Adrenal gland (tissue), 12 donors: ENCODE results near the gene RAD23A. TPM values are rescaled to one million over a fixed set of nuclear protein-coding genes. Genes with fewer than 3 reads are reported as not detected.
A peak's percentile ranks its signal among the peaks of the same experiment; 100 is the strongest.
"Not testable (repeated sequence)": the region's sequence is repeated elsewhere in the genome, so short reads cannot be mapped to it uniquely, and the experiment has no call there.

Experiments
- DNase-seq, 7 donors: peaks; one replicate each; pipeline ENCODE4 v3.0.0-alpha.2; 2019 to 2020
- H3K27ac ChIP-seq, 5 donors: fragments of 200-600 bp; sonication (generic) in 4 of 5; 1 replicate in 3 of 5; 2 replicates in 2 of 5; pipeline versions ENCODE4 v1.5.1 to v1.8.0; 2016 to 2020; ENCODE audit warnings: mild to moderate bottlenecking in 1 of 5
- H3K27me3 ChIP-seq: fragments of 200-600 bp; 2 replicates; pipeline ENCODE4 v1.8.0; 2021
- H3K36me3 ChIP-seq, 2 donors: fragments of 200-600 bp; replicated peaks in 1 of 2; 1 replicate in 1 of 2; 2 replicates in 1 of 2; pipeline versions ENCODE4 v1.5.1 to v1.8.0; 2018 to 2022
- H3K4me1 ChIP-seq, 2 donors: fragments of 200-600 bp; replicated peaks in 1 of 2; 1 replicate in 1 of 2; 2 replicates in 1 of 2; pipeline versions ENCODE4 v1.5.1 to v1.8.0; 2018 to 2021
- H3K4me3 ChIP-seq, 4 donors: fragments of 200-600 bp; sonication (generic) in 3 of 4; one replicate each; pipeline ENCODE4 v1.5.1; 2016 to 2018
- H3K9me3 ChIP-seq, 3 donors: fragments of 200-600 bp; sonication (generic) in 1 of 3; replicated peaks in 1 of 3; 1 replicate in 2 of 3; 2 replicates in 1 of 3; pipeline versions ENCODE4 v1.5.1 to v1.8.0; 2016 to 2021
- CTCF ChIP-seq, 6 experiments: fragments of 450-650 bp in 4 of 6; fragments of 200-600 bp in 2 of 6; sonication (generic) in 1 of 6; IDR thresholded peaks; 1 replicate in 5 of 6; 2 replicates in 1 of 6; pipeline versions ENCODE4 v1.5.1 to v1.8.0; 2016 to 2021; ENCODE audit warnings: antibody characterized with exemption in 6 of 6, mild to moderate bottlenecking in 2 of 6, moderate library complexity in 1 of 6
- POLR2A ChIP-seq, 2 donors: fragments of 450-650 bp; IDR thresholded peaks; one replicate each; pipeline ENCODE4 v1.6.1; 2017; ENCODE audit warnings: antibody characterized with exemption in 2 of 2, mild to moderate bottlenecking in 2 of 2, moderate library complexity in 1 of 2
- WGBS, 4 donors: extraction: QIAGEN DNeasy Blood & Tissue Kit in 2 of 4; methylation state at CpG; one replicate each; pipeline versions ENCODE4 v1.1.5 to v1.1.7; 2013 to 2017; 5-methylcytosine and 5-hydroxymethylcytosine counted together
- intact Hi-C, 2 donors: fragments of 100-400 bp; cut with DNase I; formaldehyde crosslinking; loops; one replicate each; pipeline versions ENCODE4 v1.14.1 to v1.15.0; 2022 to 2023
- polyA plus RNA-seq, 3 donors: library from polyadenylated mRNA; stranded (reverse); fragments of 200-250 nt in 2 of 3; fragments of 350-450 nt in 1 of 3; fragmentation: Illumina TruSeq in 1 of 3; extraction: RNeasy Lipid Tissue Mini Kit (QIAGEN cat#74804) in 1 of 3; gene quantifications; one replicate each; pipeline ENCODE4 v1.2.3, GENCODE V29; 2013 to 2014
- total RNA-seq, 9 donors: library from RNA; depleted of rRNA in 4 of 9; stranded (reverse); fragments of >200 nt in 4 of 9; fragments of 120-200 nt in 1 of 9; fragmentation: NEBNext Ultra II Directional in 1 of 9; extraction: Animal tissue kit (Norgen Biotek cat#: 25700) in 1 of 9; gene quantifications; one replicate each; pipeline versions ENCODE4 v1.1.0 to v1.2.4, GENCODE V29; 2013 to 2023
- donor health status: healthy with polysubstance abuse.
- donor health status: Bipolar disorder and iron deficiency.
- donor health status: DM: yes; HTN: yes; CAD: no.
- donor health status: DM: no; HTN: no; CAD: no.
- donor health status: DM: no; HTN: no; CAD: no.
- donor health status: DM: yes; HTN: yes; CAD: no.

Gene RAD23A
- total and polyA plus RNA-seq, 12 donors: 66.5 to 240 (median 112) TPM

GRCh38 chr19:12956446-12957388 lies 11.1 kb downstream of the RAD23A start, which contains the start of gene GADD45GIP1:
GADD45GIP1 (minus strand) TSS chr19:12957223; CDS start chr19:12957212, 11 bp downstream.
- peak within 1 kb of the TSS; percentile 63 to 95 (median 85) for H3K27ac ChIP-seq
- H3K4me3 ChIP-seq: peak within 1 kb of the TSS; percentile 88 to 97 (median 90)
- H3K4me1 ChIP-seq: peaks cover 24 to 50% of the 10 kb centered on the region in 2 donors
- peak; percentile 78 to 84 (median 80) for DNase-seq
- intact Hi-C loops: no loop called here
- no peak for TF ChIP-seq CTCF (IDR thresholded peaks at IDR 0.05)
- TF ChIP-seq POLR2A (IDR thresholded peaks at IDR 0.05): peak; percentile 50 to 66
- WGBS, 4 donors: 3 to 14% (median 4%) methylated on average over 20 to 84 of the region's 84 CpGs
- no peaks in the 10 kb centered on the region for H3K9me3 ChIP-seq
- peaks cover 0 to 28% of the 10 kb centered on the region in 2 donors for H3K36me3 ChIP-seq
- no peaks in the 10 kb centered on the region for H3K27me3 ChIP-seq

- H3K4me1 ChIP-seq: peaks cover 21 to 46% of the 10 kb centered on the region in 2 donors
- DNase-seq, H3K9me3 ChIP-seq, intact Hi-C loops, H3K27me3 ChIP-seq: not testable (repeated sequence)
- H3K27ac ChIP-seq: peak overlapping the region in 4 of 5 donors; percentile 79 to 95 (median 86)
- H3K36me3 ChIP-seq: peaks cover 0 to 24% of the 10 kb centered on the region in 2 donors
- WGBS, 4 donors: 33 to 43% (median 39%) methylated on average over 29 to 31 of the region's 31 CpGs
- peak overlapping the region in 3 of 4 donors; percentile 89 to 97 (median 91) for H3K4me3 ChIP-seq
These were observed 11.8 kb downstream of the RAD23A start for GRCh38 chr19:12957389-12957952.

- intact Hi-C loops: no loop called here
- DNase-seq: no peak
- Histone ChIP-seq H3K27ac (no peak overlapping the region), H3K4me3 (no peak overlapping the region), H3K27me3 (no peaks in the 10 kb centered on the region), H3K4me1 (peaks cover 9 to 25% of the 10 kb centered on the region in 2 donors), H3K9me3 (no peaks in the 10 kb centered on the region), H3K36me3 (peaks cover 0 to 6% of the 10 kb centered on the region in 2 donors)
- 62 to 75% (median 70%) methylated on average over 6 of the region's 6 CpGs for WGBS, 4 donors
- TF ChIP-seq CTCF (IDR thresholded peaks at IDR 0.05) (no peak), POLR2A (IDR thresholded peaks at IDR 0.05) (no peak)
These were observed 13.8 kb downstream of the RAD23A start for GRCh38 chr19:12959481-12959880.

GRCh38 chr19:12965017-12965811 lies 19.6 kb downstream of the RAD23A start:
- intact Hi-C loops: loop anchor here in 1 of 2 donors (10.0 kb wide), 1 partner anchor 310 kb away; no protein-coding TSS in a partner anchor
- peak; percentile 74 to 88 (median 80) for DNase-seq
- Histone ChIP-seq H3K4me1 (peaks cover 0 to 8% of the 10 kb centered on the region in 2 donors), H3K27me3 (no peaks in the 10 kb centered on the region), H3K9me3 (no peaks in the 10 kb centered on the region), H3K27ac (peak overlapping the region in 1 of 5 donors; percentile 47), H3K4me3 (peak overlapping the region in 2 of 4 donors; percentile 34 to 69), H3K36me3 (no peaks in the 10 kb centered on the region)
- TF ChIP-seq POLR2A (IDR thresholded peaks at IDR 0.05): no peak
- TF ChIP-seq CTCF (IDR thresholded peaks at IDR 0.05): peak; percentile 91 to 97 (median 95)
- 1 to 2% (median 1%) methylated on average over 13 to 34 of the region's 34 CpGs for WGBS, 4 donors
